Measurements from ENCODE around the gene BDKRB2.

DNA sequence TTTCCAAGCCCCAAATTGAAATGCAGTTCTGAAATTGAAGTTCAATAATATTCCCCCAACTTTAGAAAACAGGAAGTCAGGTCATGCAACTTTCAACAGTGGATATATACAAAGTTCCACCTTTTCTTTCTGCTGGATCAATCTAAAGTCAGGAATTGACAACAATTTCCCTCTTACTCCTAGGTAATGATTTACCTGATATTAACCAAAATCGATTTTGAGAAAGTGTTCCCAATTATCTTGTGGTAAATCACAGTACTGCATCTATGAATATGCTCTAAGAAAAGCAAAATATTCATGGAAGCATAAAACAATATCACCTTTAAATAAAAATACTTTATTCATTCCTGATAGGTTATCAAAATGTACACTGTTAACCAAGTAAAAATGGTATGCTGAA is 79.8 kb downstream of the BDKRB2 start:
- TF ChIP-seq, protein P1, sequence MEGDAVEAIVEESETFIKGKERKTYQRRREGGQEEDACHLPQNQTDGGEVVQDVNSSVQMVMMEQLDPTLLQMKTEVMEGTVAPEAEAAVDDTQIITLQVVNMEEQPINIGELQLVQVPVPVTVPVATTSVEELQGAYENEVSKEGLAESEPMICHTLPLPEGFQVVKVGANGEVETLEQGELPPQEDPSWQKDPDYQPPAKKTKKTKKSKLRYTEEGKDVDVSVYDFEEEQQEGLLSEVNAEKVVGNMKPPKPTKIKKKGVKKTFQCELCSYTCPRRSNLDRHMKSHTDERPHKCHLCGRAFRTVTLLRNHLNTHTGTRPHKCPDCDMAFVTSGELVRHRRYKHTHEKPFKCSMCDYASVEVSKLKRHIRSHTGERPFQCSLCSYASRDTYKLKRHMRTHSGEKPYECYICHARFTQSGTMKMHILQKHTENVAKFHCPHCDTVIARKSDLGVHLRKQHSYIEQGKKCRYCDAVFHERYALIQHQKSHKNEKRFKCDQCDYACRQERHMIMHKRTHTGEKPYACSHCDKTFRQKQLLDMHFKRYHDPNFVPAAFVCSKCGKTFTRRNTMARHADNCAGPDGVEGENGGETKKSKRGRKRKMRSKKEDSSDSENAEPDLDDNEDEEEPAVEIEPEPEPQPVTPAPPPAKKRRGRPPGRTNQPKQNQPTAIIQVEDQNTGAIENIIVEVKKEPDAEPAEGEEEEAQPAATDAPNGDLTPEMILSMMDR (IDR thresholded peaks at IDR 0.05; ENCODE audit: borderline replicate concordance, extremely low read depth, low read length, poor library complexity, severe bottlenecking), result no peak
- TF ChIP-seq EZH2 (IDR thresholded peaks at IDR 0.05; ENCODE audit: borderline replicate concordance, low read depth, low read length, severe bottlenecking), result no peak
